Measurements from ENCODE around the gene GNMT. TPM values are rescaled to one million over a fixed set of nuclear protein-coding genes. Genes with fewer than 3 reads are reported as not detected.

The GNMT gene
- total and polyA plus RNA-seq, 2 of the 8 experiments (the other 6 are each of a cell fraction or from before 2014, with no cell fraction given), result 1.8 to 3.4 TPM

DNA sequence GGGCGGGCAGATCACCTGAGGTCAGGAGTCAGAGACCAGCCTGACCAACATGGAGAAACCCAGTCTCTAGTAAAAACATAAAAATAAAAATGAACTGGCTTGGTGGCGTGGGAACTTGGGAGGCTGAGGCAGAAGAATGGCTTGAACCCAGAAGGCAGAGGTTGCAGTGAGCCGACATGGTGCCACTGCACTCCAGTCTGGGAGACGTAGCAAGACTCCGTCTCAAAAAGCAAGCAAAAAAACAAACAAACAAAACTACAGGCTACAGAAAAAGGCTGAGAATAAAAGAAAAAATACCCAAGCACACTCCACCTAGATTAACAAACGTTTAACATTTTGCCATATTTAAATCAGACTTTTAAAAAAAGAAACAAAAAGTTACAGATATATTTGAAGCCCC, 38.8 kb upstream of the GNMT start:
- H4K91ac ChIP-seq (replicated peaks; ENCODE audit: insufficient read length, low read length), result no peak overlapping the region
- POLR2A ChIA-PET (ENCODE audit: partially characterized antibody), result interaction anchor here (0.7 kb wide), 1 partner anchor 696 kb away, joined by 3 read pairs; no protein-coding TSS in a partner anchor
- H3K27ac ChIP-seq (ENCODE audit: low read depth, low read length), result no peak overlapping the region
- H3K4me3 ChIP-seq (ENCODE audit: extremely low read depth in 1 of 4, insufficient read depth in 2 of 4, low read depth in 3 of 4, low read length in 4 of 4), result no peak overlapping the region
- H2BK15ac ChIP-seq (ENCODE audit: low read length), result no peak overlapping the region
- peaks cover 0 to 6% (median 1%) of the 10 kb centered on the region in 4 experiments; a peak in 2 of 7 replicates for H3K4me1 ChIP-seq (replicated peaks in 1 of 4; ENCODE audit: control insufficient read depth in 3 of 4, insufficient read depth in 4 of 4, low read length in 3 of 4)
- no peak overlapping the region for H2BK20ac ChIP-seq (ENCODE audit: low read length)
- no peaks in the 10 kb centered on the region for H3K79me1 ChIP-seq (ENCODE audit: low read depth, low read length)
- H2BK12ac ChIP-seq (ENCODE audit: low read depth, low read length), result no peak overlapping the region
- no peak overlapping the region for H3K4ac ChIP-seq (replicated peaks; ENCODE audit: insufficient read length, low read depth, low read length)
- no peaks in the 10 kb centered on the region for H3K27me3 ChIP-seq (replicated peaks in 1 of 4; ENCODE audit: control insufficient read depth in 3 of 4, extremely low read depth in 1 of 4, insufficient read depth in 3 of 4, low read length in 3 of 4)
- H3K79me2 ChIP-seq (ENCODE audit: control insufficient read depth in 1 of 2, insufficient read depth in 2 of 2, low read length in 2 of 2), result no peaks in the 10 kb centered on the region
- CTCF ChIA-PET (ENCODE audit: partially characterized antibody), result no interaction called here
- H3K14ac ChIP-seq (ENCODE audit: insufficient read length), result no peak overlapping the region
- no peak overlapping the region for H3K18ac ChIP-seq (ENCODE audit: extremely low read depth, low read length)
- no peaks in the 10 kb centered on the region for H3K9me3 ChIP-seq (ENCODE audit: insufficient read depth in 2 of 2, low read depth in 1 of 2, low read length in 1 of 2)
- WGBS, 2 experiments (ENCODE audit: extremely low coverage in 1 of 2, insufficient coverage in 1 of 2, insufficient read length in 1 of 2, insufficient replicate concordance in 2 of 2, low coverage in 1 of 2, low lambda C conversion rate in 2 of 2, missing lambda C conversion rate in 1 of 2), result 85% methylated on average over 5 of the region's 6 CpGs; no CpG with 5 or more reads in 1 of the 2 experiments
- H2AK5ac ChIP-seq (ENCODE audit: low read depth, low read length), result no peak overlapping the region
- no peak overlapping the region for H3K4me2 ChIP-seq (ENCODE audit: insufficient read depth in 1 of 2, low read depth in 2 of 2, low read length in 2 of 2)
- no peak overlapping the region for H2AFZ ChIP-seq (ENCODE audit: low read length)
- no peak overlapping the region for H2BK5ac ChIP-seq (ENCODE audit: low read depth, low read length)
- H4K8ac ChIP-seq (ENCODE audit: extremely low read depth, insufficient read depth, low read length), result no peak overlapping the region
- H3K9ac ChIP-seq (replicated peaks in 1 of 4; ENCODE audit: extremely low read depth in 1 of 4, low read depth in 3 of 4, low read length in 3 of 4), result no peak overlapping the region
- DNase-seq (ENCODE audit: low read depth in 1 of 2, low spot score in 2 of 2) (no peak), FAIRE-seq (no peak)
- H3K23ac ChIP-seq (ENCODE audit: insufficient read length), result no peak overlapping the region
- no peak overlapping the region for H2BK120ac ChIP-seq (replicated peaks; ENCODE audit: low read depth, low read length)
- no peak overlapping the region for H3K56ac ChIP-seq (replicated peaks; ENCODE audit: insufficient read length, low read depth, low read length)
- no peak overlapping the region for H4K5ac ChIP-seq (ENCODE audit: insufficient read length, low read depth, low read length)
- no peaks in the 10 kb centered on the region for H3K23me2 ChIP-seq (ENCODE audit: low read depth, low read length)
- H3K36me3 ChIP-seq (ENCODE audit: control insufficient read depth in 2 of 4, insufficient read depth in 4 of 4, low read length in 3 of 4), result no peaks in the 10 kb centered on the region
- no peaks in the 10 kb centered on the region for H4K20me1 ChIP-seq (replicated peaks in 1 of 2; ENCODE audit: control insufficient read depth in 1 of 2, insufficient read depth in 2 of 2, low read length in 2 of 2)
- TF ChIP-seq SP1 (IDR thresholded peaks at IDR 0.05; ENCODE audit: low read depth, low read length), result no peak

Data from H1 (cell line).